AG04450 (cell line): ENCODE data around the gene AOAH. TPM values are rescaled to one million over a fixed set of nuclear protein-coding genes. Genes with fewer than 3 reads are reported as not detected.

Experiments
- CTCF ChIA-PET: fragments of 300-600, 350-600 bp; formaldehyde crosslinking; extraction: SDS; loops from one replicate; lab custom pipeline; 2022; ENCODE audit warnings: antibody characterized with exemption, inconsistent platforms; lab: Charles Lee
- POLR2A ChIA-PET: fragments of 350-600 bp; formaldehyde crosslinking; extraction: SDS; loops from one replicate; lab custom pipeline; 2021; ENCODE audit warnings: antibody characterized with exemption, inconsistent platforms; lab: Yijun Ruan, JAX
- DNase-seq: peaks from one replicate; pipeline ENCODE4 v3.0.0-alpha.2; 2011; ENCODE audit warnings: low read depth, low spot score
- H3K27ac ChIP-seq: one replicate; pipeline ENCODE4 v1.5.1; 2012; ENCODE audit warnings: low read depth, low read length, control low read depth
- H3K27me3 ChIP-seq: one replicate; pipeline ENCODE4 v1.6.0; 2012; ENCODE audit warnings: low read length; ENCODE audit not compliant: control insufficient read depth, insufficient read depth
- H3K4me3 ChIP-seq: 2 replicates; pipeline ENCODE4 v1.5.1; 2011; ENCODE audit warnings: mild to moderate bottlenecking, low read depth, low read length, control low read depth
- H3K9me3 ChIP-seq: 2 replicates; pipeline ENCODE4 v1.5.1; 2012; ENCODE audit warnings: low read length; ENCODE audit not compliant: control insufficient read depth, insufficient read depth
- polyA plus RNA-seq: library from polyadenylated mRNA; depleted of rRNA; stranded (reverse); fragments of >200 nt; gene quantifications from 2 replicates; pipeline ENCODE4 v1.2.3, GENCODE V29; 2011
- TF ChIP-seq, protein P1 (sequence below): IDR thresholded peaks from 2 replicates; pipeline ENCODE4 v1.5.1; 2011; ENCODE audit warnings: low read depth, low read length, control low read depth, inconsistent platforms

The AOAH gene
- polyA plus RNA-seq, 1 experiment = not detected

DNA sequence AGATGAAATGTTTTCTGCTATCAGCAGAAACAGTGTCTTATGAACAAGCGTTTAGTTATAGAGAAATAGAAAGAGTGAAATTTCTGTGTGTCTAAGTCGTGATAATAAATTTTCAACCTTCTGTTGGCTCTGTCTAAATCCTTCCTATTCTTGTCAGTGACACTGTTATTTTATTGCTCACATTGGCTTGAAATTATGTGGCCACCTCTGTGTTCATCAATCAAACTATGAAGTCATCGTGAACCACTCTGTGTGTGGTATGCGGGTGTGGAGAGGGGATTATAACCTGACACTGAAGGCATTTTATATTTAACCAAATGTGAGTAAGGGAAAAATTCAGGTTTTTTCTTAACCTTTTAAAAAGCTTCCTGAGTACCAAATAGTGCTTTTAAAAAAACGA is 12.3 kb downstream of the AOAH start:
- H3K27ac ChIP-seq = no peak overlapping the region
- ChIA-PET POLR2A (no interaction called here), CTCF (no interaction called here)
- H3K4me3 ChIP-seq = no peak overlapping the region
- TF ChIP-seq, protein P1, sequence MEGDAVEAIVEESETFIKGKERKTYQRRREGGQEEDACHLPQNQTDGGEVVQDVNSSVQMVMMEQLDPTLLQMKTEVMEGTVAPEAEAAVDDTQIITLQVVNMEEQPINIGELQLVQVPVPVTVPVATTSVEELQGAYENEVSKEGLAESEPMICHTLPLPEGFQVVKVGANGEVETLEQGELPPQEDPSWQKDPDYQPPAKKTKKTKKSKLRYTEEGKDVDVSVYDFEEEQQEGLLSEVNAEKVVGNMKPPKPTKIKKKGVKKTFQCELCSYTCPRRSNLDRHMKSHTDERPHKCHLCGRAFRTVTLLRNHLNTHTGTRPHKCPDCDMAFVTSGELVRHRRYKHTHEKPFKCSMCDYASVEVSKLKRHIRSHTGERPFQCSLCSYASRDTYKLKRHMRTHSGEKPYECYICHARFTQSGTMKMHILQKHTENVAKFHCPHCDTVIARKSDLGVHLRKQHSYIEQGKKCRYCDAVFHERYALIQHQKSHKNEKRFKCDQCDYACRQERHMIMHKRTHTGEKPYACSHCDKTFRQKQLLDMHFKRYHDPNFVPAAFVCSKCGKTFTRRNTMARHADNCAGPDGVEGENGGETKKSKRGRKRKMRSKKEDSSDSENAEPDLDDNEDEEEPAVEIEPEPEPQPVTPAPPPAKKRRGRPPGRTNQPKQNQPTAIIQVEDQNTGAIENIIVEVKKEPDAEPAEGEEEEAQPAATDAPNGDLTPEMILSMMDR = no peak
- DNase-seq = no peak
- H3K9me3 ChIP-seq = no peaks in the 10 kb centered on the region
- no peaks in the 10 kb centered on the region for H3K27me3 ChIP-seq

DNA sequence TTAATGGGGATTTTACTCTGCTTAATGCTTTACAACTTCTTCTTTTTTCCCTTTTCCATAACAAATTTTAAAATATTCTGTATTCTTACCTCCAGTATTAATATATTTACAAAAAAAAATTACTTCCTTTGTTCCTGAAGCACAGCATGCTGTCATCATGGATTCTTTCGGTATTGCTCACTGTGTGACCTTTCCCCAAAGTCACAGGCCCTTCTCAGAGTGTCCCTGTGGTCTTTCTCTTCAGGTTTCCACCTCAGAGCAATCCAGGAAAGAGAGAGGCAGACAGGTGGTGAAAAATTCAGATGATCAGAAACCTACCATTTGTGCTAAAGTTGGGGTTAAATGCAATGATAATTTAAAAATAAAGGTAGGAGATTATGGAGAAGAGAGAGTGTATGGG is 13.0 kb downstream of the AOAH start:
- ChIA-PET CTCF (no interaction called here), POLR2A (no interaction called here)
- Histone ChIP-seq H3K27ac (no peak overlapping the region), H3K4me3 (no peak overlapping the region), H3K27me3 (no peaks in the 10 kb centered on the region), H3K9me3 (no peaks in the 10 kb centered on the region)
- TF ChIP-seq, protein P1 = no peak
- no peak for DNase-seq

DNA sequence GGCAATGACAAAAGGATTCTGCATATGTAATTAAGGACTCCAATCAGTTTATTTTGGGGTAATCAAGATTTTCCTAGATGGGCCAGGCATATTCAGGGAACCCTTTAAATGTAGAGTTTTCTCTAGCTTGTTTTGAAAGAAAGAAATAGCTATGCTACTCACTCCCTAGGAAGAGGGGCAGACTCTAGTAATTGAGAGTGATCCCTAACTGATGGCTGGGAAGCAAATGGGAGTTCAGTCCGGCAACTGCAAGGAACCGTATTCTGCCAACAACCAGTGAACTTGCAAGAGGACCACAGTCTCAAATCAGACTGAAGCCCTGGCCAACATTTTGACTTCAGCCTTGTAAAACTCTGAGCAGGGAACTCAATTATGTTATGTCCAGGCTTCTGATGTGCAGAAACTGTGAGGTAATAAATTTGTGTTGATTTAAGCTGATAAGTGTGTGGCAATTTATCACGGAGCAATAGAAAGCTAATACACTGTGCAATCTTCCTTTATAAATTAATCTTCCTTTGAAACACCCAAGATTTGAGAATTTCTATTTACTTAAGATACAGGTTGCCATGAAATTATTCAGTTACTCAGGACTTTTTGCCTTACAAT is 14.0 kb downstream of the AOAH start:
- ChIA-PET POLR2A (no interaction called here), CTCF (no interaction called here)
- no peaks in the 10 kb centered on the region for H3K27me3 ChIP-seq
- TF ChIP-seq, protein P1 = no peak
- DNase-seq = no peak
- no peak overlapping the region for H3K27ac ChIP-seq
- H3K4me3 ChIP-seq = no peak overlapping the region
- no peaks in the 10 kb centered on the region for H3K9me3 ChIP-seq

DNA sequence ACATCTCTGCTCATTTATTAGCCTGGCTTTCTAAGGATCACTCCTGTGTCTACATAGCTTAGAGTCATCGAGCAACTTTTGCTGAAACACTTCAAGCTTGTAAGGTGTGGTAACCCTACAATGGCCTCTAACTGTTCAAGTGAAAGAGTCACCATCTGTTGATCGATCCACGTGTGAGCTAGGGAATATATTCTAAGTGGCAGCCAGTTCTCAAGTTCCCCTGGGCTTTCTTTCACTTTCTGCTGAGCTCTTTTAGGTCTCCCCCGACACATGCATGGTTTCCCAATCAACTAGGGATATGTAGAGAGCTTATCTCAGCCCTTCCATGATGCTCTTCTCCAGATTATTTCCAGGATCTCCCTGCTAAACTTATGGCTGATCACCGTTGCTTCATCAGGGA is 15.5 kb downstream of the AOAH start:
- no peaks in the 10 kb centered on the region for H3K9me3 ChIP-seq
- no peaks in the 10 kb centered on the region for H3K27me3 ChIP-seq
- ChIA-PET POLR2A (no interaction called here), CTCF (no interaction called here)
- H3K27ac ChIP-seq = no peak overlapping the region
- TF ChIP-seq, protein P1 = no peak
- no peak for DNase-seq
- H3K4me3 ChIP-seq = no peak overlapping the region

DNA sequence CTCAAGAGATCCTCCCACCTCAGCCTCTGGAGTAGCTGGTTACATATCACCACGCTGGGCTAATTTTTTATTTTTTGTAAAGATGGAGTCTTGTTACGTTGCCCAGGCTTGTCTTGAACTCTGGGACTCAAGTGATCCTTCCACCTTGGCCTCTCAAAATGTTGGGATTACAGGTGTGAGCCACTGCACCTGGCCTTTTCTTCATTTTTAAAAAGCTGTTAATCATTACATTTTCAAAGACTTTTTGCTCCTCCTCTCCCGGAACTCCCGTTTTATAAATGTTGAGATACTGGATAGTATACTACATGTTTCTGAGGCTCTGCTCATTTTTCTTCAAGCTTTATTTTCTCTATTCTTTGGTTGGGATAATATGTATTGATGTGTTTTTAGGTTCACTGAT is 16.4 kb downstream of the AOAH start:
- no peaks in the 10 kb centered on the region for H3K9me3 ChIP-seq
- ChIA-PET POLR2A (no interaction called here), CTCF (no interaction called here)
- no peak overlapping the region for H3K27ac ChIP-seq
- H3K27me3 ChIP-seq = no peaks in the 10 kb centered on the region
- H3K4me3 ChIP-seq = no peak overlapping the region
- no peak for DNase-seq
- TF ChIP-seq, protein P1 = no peak
